ENCODE results near the gene ZBED4. TPM values are rescaled to one million over a fixed set of nuclear protein-coding genes. Genes with fewer than 3 reads are reported as not detected.

Gene ZBED4
- total and polyA plus RNA-seq, 2 of the 13 experiments (the other 11 are each of a cell fraction or from before 2014, with no cell fraction given), result 5.4 to 9.6 TPM

- TF ChIP-seq CEBPZ (IDR thresholded peaks at IDR 0.05; ENCODE audit: low read length), result no peak
- TF ChIP-seq KDM5B (CRISPR knock-in tag; IDR thresholded peaks at IDR 0.05; ENCODE audit: borderline replicate concordance), result peak; percentile 86
- no peak for TF ChIP-seq ZFP90 (CRISPR knock-in tag; IDR thresholded peaks at IDR 0.05; ENCODE audit: borderline replicate concordance)
- no peak for TF ChIP-seq NBN (conservative IDR thresholded peaks at IDR 0.05)
- TF ChIP-seq FOXC1 (CRISPR knock-in tag; IDR thresholded peaks at IDR 0.05; ENCODE audit: borderline replicate concordance), result peak; percentile 89
- no peak for TF ChIP-seq ZNF136 (CRISPR knock-in tag; IDR thresholded peaks at IDR 0.05; ENCODE audit: low read depth)
- TF ChIP-seq TBP (CRISPR knock-in tag; IDR thresholded peaks at IDR 0.05), result no peak
- no peak for TF ChIP-seq BRD4 (CRISPR knock-in tag; IDR thresholded peaks at IDR 0.05)
- no peak for TF ChIP-seq ZBTB49 (CRISPR knock-in tag; IDR thresholded peaks at IDR 0.05; ENCODE audit: borderline replicate concordance)
- no peak for TF ChIP-seq SNAI1 (CRISPR knock-in tag; IDR thresholded peaks at IDR 0.05; ENCODE audit: borderline replicate concordance)
- peak; percentile 41; the same call in 1 of the 2 replicates for TF ChIP-seq DRAP1 (CRISPR knock-in tag; IDR thresholded peaks at IDR 0.05)
- no peak for TF ChIP-seq ZNF180 (CRISPR knock-in tag; IDR thresholded peaks at IDR 0.05; ENCODE audit: borderline replicate concordance, low read depth)
- 0 out of 2 replicates have a peak, but pooled peaks have one; percentile 21 for TF ChIP-seq HCFC1 (IDR thresholded peaks at IDR 0.05; ENCODE audit: low read depth, low read length)
- TF ChIP-seq PHF20 (CRISPR knock-in tag; IDR thresholded peaks at IDR 0.05), result peak; percentile 64
- TF ChIP-seq PLRG1 (conservative IDR thresholded peaks at IDR 0.05), result no peak
- TF ChIP-seq ZNF619 (CRISPR knock-in tag; IDR thresholded peaks at IDR 0.05), result peak; percentile 24; the same call in 1 of the 2 replicates
- TF ChIP-seq SMAD3 (CRISPR knock-in tag; IDR thresholded peaks at IDR 0.05), result no peak
- TF ChIP-seq ZNF781 (CRISPR knock-in tag; IDR thresholded peaks at IDR 0.05; ENCODE audit: borderline replicate concordance, not compliant biosample characterization), result no peak
- TF ChIP-seq ZNF510 (CRISPR knock-in tag; IDR thresholded peaks at IDR 0.05; ENCODE audit: low read depth), result no peak
- TF ChIP-seq MTF1 (CRISPR knock-in tag; IDR thresholded peaks at IDR 0.05), result no peak
- TF ChIP-seq MATR3 (CRISPR knock-in tag; IDR thresholded peaks at IDR 0.05), result no peak
- TF ChIP-seq ZNF891 (CRISPR knock-in tag; IDR thresholded peaks at IDR 0.05), result peak; percentile 92; the same call in 1 of the 2 replicates
- TF ChIP-seq ZNF577 (CRISPR knock-in tag; IDR thresholded peaks at IDR 0.05; ENCODE audit: borderline replicate concordance, low read depth), result no peak
Measured at GRCh38 chr22:49852898-49853894, at the start of gene ZBED4 (continued).

Measured in HepG2 (cell line).